Measurements from ENCODE around the gene SDF4. TPM values are rescaled to one million over a fixed set of nuclear protein-coding genes. Genes with fewer than 3 reads are reported as not detected.

SDF4 gene
- total and polyA plus RNA-seq, 2 of the 13 experiments (the other 11 are each of a cell fraction or from before 2014, with no cell fraction given): 80.8 to 107 TPM

DNA sequence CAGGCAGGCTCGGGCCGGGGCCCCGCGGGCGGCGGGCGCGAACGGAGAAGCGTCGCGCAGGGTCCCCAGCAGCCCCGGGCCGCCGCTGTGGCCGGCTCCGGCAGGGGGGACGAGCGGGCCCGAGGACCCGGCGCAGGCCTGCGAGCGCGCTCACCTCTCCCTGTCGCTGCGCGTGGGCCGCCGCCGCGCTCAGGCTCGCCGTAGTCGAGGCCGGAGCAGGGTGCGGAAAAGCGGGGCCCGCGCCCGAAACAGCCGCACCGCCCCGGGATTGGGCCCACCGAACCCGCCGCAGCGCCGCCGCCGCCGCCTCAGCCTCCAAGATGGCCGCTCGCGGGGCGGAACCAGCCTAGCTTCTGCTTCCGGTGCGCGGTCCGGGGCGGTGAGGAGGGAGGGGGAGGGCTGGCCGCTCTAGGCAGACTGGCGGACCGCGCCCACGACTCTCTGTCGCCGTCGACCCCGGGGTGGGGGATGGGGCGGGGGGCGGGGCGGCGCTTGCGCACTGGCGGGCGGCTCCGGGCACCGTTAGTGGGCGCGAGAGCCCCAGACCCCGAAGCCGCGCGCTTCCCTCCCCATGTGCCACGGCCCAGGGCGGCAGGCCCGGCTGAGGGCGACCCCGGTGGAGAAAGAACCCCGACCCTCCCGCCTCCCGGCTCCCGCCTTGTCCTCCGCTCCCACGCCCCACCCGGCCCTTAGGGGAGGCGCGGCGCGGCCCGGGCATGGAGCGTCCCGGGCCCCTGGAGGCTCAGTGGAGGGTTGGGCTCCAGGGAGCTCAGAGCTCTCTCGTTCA is 41.9 kb upstream of the SDF4 start, which contains the start of gene UBE2J2 (continued):
- TF ChIP-seq, protein P1, sequence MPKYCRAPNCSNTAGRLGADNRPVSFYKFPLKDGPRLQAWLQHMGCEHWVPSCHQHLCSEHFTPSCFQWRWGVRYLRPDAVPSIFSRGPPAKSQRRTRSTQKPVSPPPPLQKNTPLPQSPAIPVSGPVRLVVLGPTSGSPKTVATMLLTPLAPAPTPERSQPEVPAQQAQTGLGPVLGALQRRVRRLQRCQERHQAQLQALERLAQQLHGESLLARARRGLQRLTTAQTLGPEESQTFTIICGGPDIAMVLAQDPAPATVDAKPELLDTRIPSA (CRISPR knock-in tag; IDR thresholded peaks at IDR 0.05; ENCODE audit: borderline replicate concordance): peak; percentile 81; the same call in 1 of the 2 replicates
- TF ChIP-seq PREB (CRISPR knock-in tag; IDR thresholded peaks at IDR 0.05) (no peak), ZNF496 (CRISPR knock-in tag; IDR thresholded peaks at IDR 0.05; ENCODE audit: insufficient replicate concordance) (no peak), RFX5 (IDR thresholded peaks at IDR 0.05; ENCODE audit: low read depth, low read length) (peak; percentile 13; the same call in 1 of the 2 replicates), HNF4G (IDR thresholded peaks at IDR 0.05; ENCODE audit: borderline replicate concordance, low read depth, low read length) (no peak), HNF4G (CRISPR knock-in tag; IDR thresholded peaks at IDR 0.05; ENCODE audit: borderline replicate concordance, low read depth) (no peak), ZBTB44 (CRISPR knock-in tag; IDR thresholded peaks at IDR 0.05) (no peak), TGIF2 (CRISPR knock-in tag; IDR thresholded peaks at IDR 0.05) (no peak; the same call in 1 of the 2 replicates), HIC2 (CRISPR knock-in tag; IDR thresholded peaks at IDR 0.05; ENCODE audit: low read depth) (no peak), SRSF1 (optimal IDR thresholded peaks at IDR 0.05; ENCODE audit: low read depth, low read length) (no peak), CBFB (CRISPR knock-in tag; IDR thresholded peaks at IDR 0.05) (no peak), ZNF503 (CRISPR knock-in tag; IDR thresholded peaks at IDR 0.05) (no peak), CSRNP1 (CRISPR knock-in tag; IDR thresholded peaks at IDR 0.05) (peak; percentile 84; the same call in 1 of the 2 replicates), ZFP62 (CRISPR knock-in tag; IDR thresholded peaks at IDR 0.05) (no peak)
- TF ChIP-seq, protein P2, sequence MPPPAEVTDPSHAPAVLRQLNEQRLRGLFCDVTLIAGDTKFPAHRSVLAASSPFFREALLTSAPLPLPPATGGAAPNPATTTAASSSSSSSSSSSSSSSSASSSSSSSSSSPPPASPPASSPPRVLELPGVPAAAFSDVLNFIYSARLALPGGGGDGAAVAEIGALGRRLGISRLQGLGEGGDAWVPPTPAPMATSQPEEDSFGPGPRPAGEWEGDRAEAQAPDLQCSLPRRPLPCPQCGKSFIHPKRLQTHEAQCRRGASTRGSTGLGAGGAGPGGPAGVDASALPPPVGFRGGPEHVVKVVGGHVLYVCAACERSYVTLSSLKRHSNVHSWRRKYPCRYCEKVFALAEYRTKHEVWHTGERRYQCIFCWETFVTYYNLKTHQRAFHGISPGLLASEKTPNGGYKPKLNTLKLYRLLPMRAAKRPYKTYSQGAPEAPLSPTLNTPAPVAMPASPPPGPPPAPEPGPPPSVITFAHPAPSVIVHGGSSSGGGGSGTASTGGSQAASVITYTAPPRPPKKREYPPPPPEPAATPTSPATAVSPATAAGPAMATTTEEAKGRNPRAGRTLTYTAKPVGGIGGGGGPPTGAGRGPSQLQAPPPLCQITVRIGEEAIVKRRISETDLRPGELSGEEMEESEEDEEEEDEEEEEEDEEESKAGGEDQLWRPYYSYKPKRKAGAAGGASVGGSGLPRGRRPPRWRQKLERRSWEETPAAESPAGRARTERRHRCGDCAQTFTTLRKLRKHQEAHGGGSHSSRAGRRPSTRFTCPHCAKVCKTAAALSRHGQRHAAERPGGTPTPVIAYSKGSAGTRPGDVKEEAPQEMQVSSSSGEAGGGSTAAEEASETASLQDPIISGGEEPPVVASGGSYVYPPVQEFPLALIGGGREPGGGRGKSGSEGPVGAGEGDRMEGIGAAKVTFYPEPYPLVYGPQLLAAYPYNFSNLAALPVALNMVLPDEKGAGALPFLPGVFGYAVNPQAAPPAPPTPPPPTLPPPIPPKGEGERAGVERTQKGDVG (CRISPR knock-in tag; IDR thresholded peaks at IDR 0.05; ENCODE audit: borderline replicate concordance): no peak
